ENCODE results near the gene CHD5. TPM values are rescaled to one million over a fixed set of nuclear protein-coding genes. Genes with fewer than 3 reads are reported as not detected.

The CHD5 gene
- total and polyA plus RNA-seq, 2 of the 4 experiments (the other 2 are of a cell fraction), result under 0.01 to 0.09 TPM

DNA sequence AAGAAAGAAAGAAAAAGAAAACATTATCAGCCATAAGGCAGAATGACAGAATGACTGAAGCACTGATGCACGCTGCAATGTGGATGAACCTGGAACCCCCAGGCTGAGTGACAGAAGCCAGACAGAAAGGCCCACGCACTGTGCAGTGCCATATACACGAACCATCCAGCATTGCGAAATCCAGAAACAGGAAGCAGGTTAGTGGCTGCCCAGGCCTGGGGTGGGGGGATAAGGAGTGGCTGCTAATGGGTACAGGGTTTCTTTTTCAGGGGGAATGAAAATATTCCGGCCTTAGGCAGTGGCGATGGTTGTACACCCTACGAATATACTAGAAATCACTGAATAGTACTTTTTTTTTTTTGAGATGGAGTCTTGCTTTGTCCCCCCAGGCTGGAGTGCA, 57.0 kb downstream of the CHD5 start:
- Histone ChIP-seq H4K5ac (ENCODE audit: low read depth, low read length) (no peak overlapping the region), H3K4ac (ENCODE audit: low read depth, low read length) (no peak overlapping the region), H2AFZ (replicated peaks; ENCODE audit: low read length, poor library complexity) (no peak overlapping the region)

More for the DNA sequence above, 57.0 kb downstream of the CHD5 start:
- no peak overlapping the region for H3K14ac ChIP-seq (replicated peaks; ENCODE audit: low read depth, low read length)
- in situ Hi-C loops (cut with MboI; ENCODE audit: low sequenced_read_pairs), result no loop called here
- no peak overlapping the region for H2BK20ac ChIP-seq (ENCODE audit: low read depth, low read length)
- peaks cover 2% of the 10 kb centered on the region; the same call in 1 of the 2 replicates for H3K27me3 ChIP-seq (ENCODE audit: control insufficient read depth, insufficient read depth, low read length)
- ATAC-seq (ENCODE audit: low read depth), result no peak
- no peak overlapping the region for H4K8ac ChIP-seq (ENCODE audit: low read depth in 2 of 2, low read length in 2 of 2)
- no peak overlapping the region for H3K23ac ChIP-seq (ENCODE audit: low read depth, low read length)
- H4K20me1 ChIP-seq (ENCODE audit: insufficient read depth, low read length), result no peaks in the 10 kb centered on the region
- POLR2A ChIA-PET (ENCODE audit: unreplicated experiment), result no interaction called here
- no peaks in the 10 kb centered on the region for H3K79me1 ChIP-seq (ENCODE audit: low read depth in 1 of 2, low read length in 2 of 2)
- no TSS peak for BruUV-seq (replicated peaks)
- no peaks in the 10 kb centered on the region for H3K36me3 ChIP-seq (ENCODE audit: control insufficient read depth, insufficient read depth, low read length)
- no peaks in the 10 kb centered on the region for H3K4me1 ChIP-seq (ENCODE audit: control insufficient read depth, insufficient read depth, low read length)
- H2BK5ac ChIP-seq (ENCODE audit: low read depth, low read length, poor library complexity, severe bottlenecking), result no peak overlapping the region
- H3K27ac ChIP-seq (ENCODE audit: insufficient read depth, low read length), result no peak overlapping the region
- no peak overlapping the region for H3K9ac ChIP-seq (ENCODE audit: low read depth, low read length)
- no peak overlapping the region for H3K4me3 ChIP-seq (ENCODE audit: insufficient read depth, low read depth, low read length)
- dilution Hi-C loops (cut with HindIII; ENCODE audit: low sequenced_read_pairs, unreplicated experiment), result no loop called here
- no peak overlapping the region for H2BK120ac ChIP-seq (ENCODE audit: low read depth, low read length)
- no peak overlapping the region for H3K18ac ChIP-seq (ENCODE audit: low read depth, low read length)
- H2BK15ac ChIP-seq (ENCODE audit: low read depth, low read length), result no peak overlapping the region
- intact Hi-C loops (cut with micrococcal nuclease), result no loop called here
- no peak overlapping the region for H3K56ac ChIP-seq (ENCODE audit: extremely low read depth, insufficient read depth, low read length)
- CTCF ChIA-PET, result no interaction called here
- no peak overlapping the region for H2AK9ac ChIP-seq (replicated peaks; ENCODE audit: low read depth, low read length, poor library complexity)
- TF ChIP-seq MAFK (IDR thresholded peaks at IDR 0.05; ENCODE audit: low read depth, low read length) (no peak), POLR2A (IDR thresholded peaks at IDR 0.05; ENCODE audit: low read depth, low read length) (no peak), MXI1 (IDR thresholded peaks at IDR 0.05; ENCODE audit: borderline replicate concordance, low read depth, low read length) (no peak), MAZ (IDR thresholded peaks at IDR 0.05; ENCODE audit: borderline replicate concordance, low read depth, low read length) (no peak), CEBPB (IDR thresholded peaks at IDR 0.05; ENCODE audit: low read depth, low read length) (peak; percentile 71)
- TF ChIP-seq, protein P1, sequence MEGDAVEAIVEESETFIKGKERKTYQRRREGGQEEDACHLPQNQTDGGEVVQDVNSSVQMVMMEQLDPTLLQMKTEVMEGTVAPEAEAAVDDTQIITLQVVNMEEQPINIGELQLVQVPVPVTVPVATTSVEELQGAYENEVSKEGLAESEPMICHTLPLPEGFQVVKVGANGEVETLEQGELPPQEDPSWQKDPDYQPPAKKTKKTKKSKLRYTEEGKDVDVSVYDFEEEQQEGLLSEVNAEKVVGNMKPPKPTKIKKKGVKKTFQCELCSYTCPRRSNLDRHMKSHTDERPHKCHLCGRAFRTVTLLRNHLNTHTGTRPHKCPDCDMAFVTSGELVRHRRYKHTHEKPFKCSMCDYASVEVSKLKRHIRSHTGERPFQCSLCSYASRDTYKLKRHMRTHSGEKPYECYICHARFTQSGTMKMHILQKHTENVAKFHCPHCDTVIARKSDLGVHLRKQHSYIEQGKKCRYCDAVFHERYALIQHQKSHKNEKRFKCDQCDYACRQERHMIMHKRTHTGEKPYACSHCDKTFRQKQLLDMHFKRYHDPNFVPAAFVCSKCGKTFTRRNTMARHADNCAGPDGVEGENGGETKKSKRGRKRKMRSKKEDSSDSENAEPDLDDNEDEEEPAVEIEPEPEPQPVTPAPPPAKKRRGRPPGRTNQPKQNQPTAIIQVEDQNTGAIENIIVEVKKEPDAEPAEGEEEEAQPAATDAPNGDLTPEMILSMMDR (conservative IDR thresholded peaks at IDR 0.05; ENCODE audit: low read depth, low read length), result no peak
- H2AK5ac ChIP-seq (ENCODE audit: low read depth, low read length), result no peak overlapping the region
- H3K4me2 ChIP-seq (ENCODE audit: low read depth, low read length), result no peak overlapping the region
- 90% methylated on average over 2 of the region's 7 CpGs; no CpG with 5 or more reads in 1 of the 2 experiments for WGBS, 2 experiments (ENCODE audit: extremely low coverage in 2 of 2, insufficient read length in 1 of 2)
- no peaks in the 10 kb centered on the region for H3K9me3 ChIP-seq (ENCODE audit: control insufficient read depth, insufficient read depth, low read length)
- H4K91ac ChIP-seq (ENCODE audit: insufficient read depth, low read depth, low read length), result no peak overlapping the region
- DNase-seq, result no peak
- no peaks in the 10 kb centered on the region for H3K9me1 ChIP-seq (ENCODE audit: insufficient read depth, low read length)

Data from IMR-90 (cell line).